CD4-positive, CD25-positive, alpha-beta regulatory T cell (primary cell): ENCODE measurements around the gene NDUFS8. TPM values are rescaled to one million over a fixed set of nuclear protein-coding genes. Genes with fewer than 3 reads are reported as not detected.

Source experiments
- ATAC-seq, 2 donors: fragments of 150-1000 bp; cut with Tn5 transposase; one replicate each; pipeline ENCODE4 v1.10.0; 2021; ENCODE audit warnings: low read depth in 2 of 2, moderate number of reproducible peaks in 2 of 2, moderate library complexity in 1 of 2
- DNase-seq, 3 donors: peaks; one replicate each; pipeline versions ENCODE4 v3.0.0 to v3.0.0-alpha.2; 2012 to 2022; ENCODE audit warnings: mixed read lengths in 1 of 3
- H3K27ac ChIP-seq: one replicate; pipeline ENCODE4 v1.7.0; 2013; ENCODE audit warnings: mild to moderate bottlenecking, low read length; ENCODE audit not compliant: insufficient read depth, poor library complexity, severe bottlenecking
- H3K27me3 ChIP-seq: one replicate; pipeline ENCODE4 v1.7.0; 2013; ENCODE audit warnings: low read length; ENCODE audit not compliant: control insufficient read depth, insufficient read depth
- H3K36me3 ChIP-seq: one replicate; pipeline ENCODE4 v1.7.0; 2013; ENCODE audit warnings: mild to moderate bottlenecking, low read length, moderate library complexity; ENCODE audit not compliant: control insufficient read depth, insufficient read depth
- H3K4me1 ChIP-seq: 2 replicates; pipeline ENCODE4 v1.7.0; 2013; ENCODE audit warnings: mild to moderate bottlenecking, low read length; ENCODE audit not compliant: insufficient read depth, control insufficient read depth, poor library complexity, severe bottlenecking
- H3K4me3 ChIP-seq: one replicate; pipeline ENCODE4 v1.7.0; 2013; ENCODE audit warnings: low read depth, mild to moderate bottlenecking, low read length, moderate library complexity
- H3K9me3 ChIP-seq, 2 experiments: 1 replicate in 1 of 2; 2 replicates in 1 of 2; pipeline ENCODE4 v1.7.0; 2013; ENCODE audit warnings: low read length in 2 of 2, mild to moderate bottlenecking in 1 of 2, moderate library complexity in 1 of 2; ENCODE audit not compliant: control insufficient read depth in 2 of 2
- H3K27ac Mint-ChIP-seq, 3 donors: one replicate each; pipeline ENCODE4 v1.8.0; 2020 to 2022; ENCODE audit warnings: mild to moderate bottlenecking in 3 of 3, mixed read lengths in 3 of 3, moderate library complexity in 2 of 3
- H3K27me3 Mint-ChIP-seq: one replicate; pipeline ENCODE4 v1.8.0; 2022; ENCODE audit warnings: mild to moderate bottlenecking, mixed read lengths
- H3K36me3 Mint-ChIP-seq: one replicate; pipeline ENCODE4 v1.8.0; 2020; ENCODE audit warnings: mixed read lengths
- H3K4me1 Mint-ChIP-seq, 4 donors: one replicate each; pipeline ENCODE4 v1.8.0; 2020 to 2022; ENCODE audit warnings: mixed read lengths in 4 of 4, mild to moderate bottlenecking in 1 of 4
- H3K4me3 Mint-ChIP-seq, 4 donors: one replicate each; pipeline ENCODE4 v1.8.0; 2020 to 2022; ENCODE audit warnings: mild to moderate bottlenecking in 4 of 4, mixed read lengths in 4 of 4, moderate library complexity in 3 of 4
- H3K9me3 Mint-ChIP-seq, 7 donors: one replicate each; pipeline ENCODE4 v1.8.0; 2020 to 2022; ENCODE audit warnings: mixed read lengths in 7 of 7, mild to moderate bottlenecking in 3 of 7, moderate library complexity in 2 of 7
- polyA plus RNA-seq, 4 donors: library from polyadenylated mRNA; unstranded; fragments of 300-500 nt; fragmentation: Illumina TruSeq; gene quantifications; one replicate each; pipeline ENCODE4 v1.2.3, GENCODE V29; 2021
- total RNA-seq: library from RNA; stranded (reverse); gene quantifications from one replicate; pipeline ENCODE4 v1.2.3, GENCODE V29; 2022

The NDUFS8 gene
- total and polyA plus RNA-seq, 5 donors from 2014 or later = 66.6 to 166 (median 145) TPM

DNA sequence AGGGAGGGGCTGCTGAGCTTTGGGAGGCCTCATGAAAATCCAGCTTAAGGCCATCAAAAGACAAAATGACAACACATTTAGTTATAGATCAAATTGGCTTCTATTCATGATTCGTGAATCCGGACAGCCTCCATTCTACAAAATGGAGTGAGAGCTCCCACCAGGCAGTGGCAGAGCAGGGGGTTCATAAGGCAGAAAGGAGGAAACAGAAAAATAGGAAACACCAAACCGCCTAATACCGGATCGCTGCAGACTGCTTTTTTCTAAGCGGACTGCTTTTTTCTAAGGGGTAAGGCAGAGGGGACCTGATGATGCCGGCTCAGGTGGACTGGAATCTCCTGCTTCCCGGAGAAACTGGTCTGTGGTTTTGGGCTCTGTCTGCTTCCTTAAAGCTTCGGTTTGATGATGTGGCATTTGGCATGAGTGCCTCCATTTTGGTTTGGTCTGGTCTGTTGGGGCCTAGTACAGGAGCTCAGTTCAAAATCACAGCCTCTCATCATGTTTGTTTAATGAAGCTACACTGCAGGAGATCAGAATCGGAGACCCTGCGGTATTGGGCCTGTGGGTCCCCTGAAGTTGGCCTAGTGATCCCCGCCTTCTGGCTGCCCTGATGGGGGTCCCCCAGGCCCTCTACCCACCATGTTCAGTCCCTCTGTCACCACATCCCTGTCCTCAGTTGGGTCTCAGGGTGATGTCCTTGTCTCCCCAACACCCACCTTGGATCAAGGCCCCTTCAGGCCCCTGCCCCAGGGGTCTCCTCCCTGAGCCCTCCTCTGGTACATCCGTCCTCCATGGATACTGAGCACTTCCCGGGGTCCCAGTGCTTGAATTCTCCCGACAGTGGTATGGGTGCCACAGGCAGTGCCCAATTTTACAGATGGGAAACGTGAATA, 19.2 kb upstream of the NDUFS8 start:
- Histone ChIP-seq H3K4me1 (no peaks in the 10 kb centered on the region), H3K27ac (no peak overlapping the region)
- no peak for ATAC-seq

DNA sequence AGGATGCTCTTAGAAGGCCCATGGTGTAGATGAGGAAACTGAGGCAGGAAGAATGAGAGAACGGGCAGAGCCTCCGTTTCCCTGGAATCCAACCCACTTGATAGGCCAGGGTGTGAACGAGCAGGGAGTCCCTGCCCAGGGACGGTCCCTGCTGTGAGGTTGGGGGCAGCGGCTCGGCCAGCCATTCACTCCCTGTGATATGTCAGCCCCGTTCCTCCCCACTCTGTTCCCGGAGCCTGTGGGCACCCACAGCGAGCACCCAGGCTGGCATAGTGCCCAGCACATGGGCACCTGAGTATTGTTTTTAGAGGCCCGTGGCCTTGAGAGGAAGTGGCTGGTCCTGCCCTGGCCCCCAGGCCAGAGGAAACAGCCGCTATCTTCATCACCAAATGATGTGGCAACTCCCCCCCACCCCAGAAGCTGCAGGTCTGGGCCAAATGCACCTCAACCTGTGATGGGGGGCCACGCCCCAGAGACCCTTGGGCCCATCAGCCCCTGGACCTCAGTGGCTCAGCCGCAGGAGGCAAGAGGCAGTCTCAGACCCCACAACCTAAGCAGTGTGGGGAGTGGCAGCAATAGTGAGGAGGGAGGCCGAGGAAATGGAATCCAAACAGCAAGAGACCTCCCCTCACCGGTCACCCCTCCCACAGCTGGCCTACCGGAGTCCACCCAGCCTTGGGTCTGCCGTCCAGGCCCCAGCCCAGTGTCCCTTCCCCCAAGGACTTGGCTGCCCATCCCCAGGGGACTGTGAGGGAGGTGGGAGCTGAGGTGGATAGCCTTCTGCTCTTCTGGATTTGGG, 18.2 kb upstream of the NDUFS8 start:
- Histone ChIP-seq H3K9me3 (no peaks in the 10 kb centered on the region), H3K4me1 (no peaks in the 10 kb centered on the region), H3K36me3 (no peaks in the 10 kb centered on the region), H3K27ac (no peak overlapping the region), H3K4me3 (no peak overlapping the region), H3K27me3 (no peaks in the 10 kb centered on the region)
- H3K27ac Mint-ChIP-seq = no peak overlapping the region
- no peak overlapping the region for H3K4me3 Mint-ChIP-seq
- ATAC-seq (no peak), DNase-seq (no peak)
- peaks cover 0 to 1% (median 0%) of the 10 kb centered on the region in 7 donors for H3K9me3 Mint-ChIP-seq
- peaks cover 0 to 4% (median 0%) of the 10 kb centered on the region in 4 donors for H3K4me1 Mint-ChIP-seq
- H3K27me3 Mint-ChIP-seq = peaks cover 5% of the 10 kb centered on the region
- H3K36me3 Mint-ChIP-seq = no peaks in the 10 kb centered on the region

More for the DNA sequence above, 19.2 kb upstream of the NDUFS8 start:
- H3K27me3 ChIP-seq = no peaks in the 10 kb centered on the region
- H3K9me3 ChIP-seq = no peaks in the 10 kb centered on the region
- Mint-ChIP-seq H3K36me3 (no peaks in the 10 kb centered on the region), H3K4me3 (no peak overlapping the region), H3K27me3 (peaks cover 5% of the 10 kb centered on the region), H3K9me3 (peaks cover 0 to 1% (median 0%) of the 10 kb centered on the region in 7 donors), H3K27ac (no peak overlapping the region), H3K4me1 (peaks cover 0 to 4% (median 0%) of the 10 kb centered on the region in 4 donors)
- DNase-seq = no peak
- no peak overlapping the region for H3K4me3 ChIP-seq
- H3K36me3 ChIP-seq = no peaks in the 10 kb centered on the region

DNA sequence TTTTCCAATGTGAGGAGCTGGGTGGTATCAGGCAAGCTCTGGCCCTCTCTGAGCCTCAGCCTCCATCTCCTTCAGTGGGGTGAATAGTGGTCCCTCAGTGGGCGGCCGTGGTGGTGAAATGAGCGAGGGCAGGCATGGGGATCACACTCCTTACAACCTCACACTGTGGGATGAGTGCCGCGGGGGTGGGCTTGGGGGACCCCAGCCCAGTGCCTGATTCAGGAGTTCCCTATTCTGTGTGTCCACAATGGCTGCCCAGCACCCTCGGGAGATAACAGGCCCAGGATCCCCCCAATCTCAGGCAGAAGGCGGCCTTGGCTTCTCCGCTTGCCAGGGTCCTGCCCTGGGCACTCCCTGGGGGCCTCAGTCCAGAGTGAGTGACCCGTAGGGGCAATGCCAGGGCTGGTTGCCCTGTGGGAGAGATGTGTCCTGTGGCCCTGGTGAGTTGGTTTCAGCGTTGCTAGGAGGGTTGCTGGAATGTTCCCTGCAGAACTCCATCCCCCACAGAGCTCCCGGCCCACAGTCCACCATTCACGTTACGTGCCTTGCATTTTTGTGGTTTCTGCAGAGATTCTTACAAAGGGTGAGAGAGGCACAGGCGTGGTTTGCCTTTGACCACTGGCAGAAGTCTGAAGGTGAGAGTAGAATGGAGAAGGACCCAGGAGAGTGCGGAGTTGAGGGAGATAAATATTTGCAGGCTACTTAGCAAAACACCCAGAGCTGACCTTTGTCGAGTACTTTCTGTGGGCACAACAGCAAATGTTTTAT, 17.5 kb upstream of the NDUFS8 start:
- Histone ChIP-seq H3K27me3 (no peaks in the 10 kb centered on the region), H3K27ac (no peak overlapping the region), H3K4me3 (no peak overlapping the region), H3K9me3 (no peaks in the 10 kb centered on the region), H3K36me3 (no peaks in the 10 kb centered on the region), H3K4me1 (no peaks in the 10 kb centered on the region)
- Mint-ChIP-seq H3K27ac (peak overlapping the region in 1 of 3 donors; percentile 66), H3K4me1 (peaks cover 0 to 4% (median 0%) of the 10 kb centered on the region in 4 donors), H3K4me3 (no peak overlapping the region), H3K27me3 (peaks cover 5% of the 10 kb centered on the region), H3K36me3 (no peaks in the 10 kb centered on the region), H3K9me3 (peaks cover 0 to 1% (median 0%) of the 10 kb centered on the region in 7 donors)
- ATAC-seq (no peak), DNase-seq (no peak)

DNA sequence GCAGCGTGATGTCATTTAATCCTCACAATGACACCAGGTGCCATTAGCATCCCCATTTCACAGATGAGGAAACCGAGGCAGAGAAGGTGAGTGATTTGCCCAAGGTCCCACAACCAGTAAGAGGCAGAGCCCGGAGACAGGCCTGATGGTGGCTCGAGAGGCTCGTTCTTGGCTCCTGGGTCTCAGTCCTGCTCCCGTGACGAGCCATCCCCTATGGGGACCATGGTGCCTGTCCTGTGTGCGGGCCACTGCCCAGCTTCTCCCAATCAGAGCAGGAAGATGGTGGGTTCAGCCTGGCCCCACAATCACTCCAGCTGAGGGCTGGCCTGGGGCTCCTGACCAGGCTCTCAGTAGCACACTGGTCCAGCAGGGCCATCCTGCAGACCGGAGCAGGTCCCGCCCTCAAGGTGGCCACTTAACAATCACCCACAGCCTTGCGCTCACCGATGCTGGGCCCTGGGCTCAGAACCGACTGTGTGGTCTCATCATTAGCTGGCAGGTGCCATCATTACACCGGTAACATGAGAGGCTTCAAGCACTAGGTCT, 16.8 kb upstream of the NDUFS8 start:
- Mint-ChIP-seq H3K4me1 (peaks cover 0 to 4% (median 0%) of the 10 kb centered on the region in 4 donors), H3K27ac (no peak overlapping the region), H3K36me3 (no peaks in the 10 kb centered on the region), H3K27me3 (peaks cover 5% of the 10 kb centered on the region), H3K4me3 (no peak overlapping the region), H3K9me3 (peaks cover 0 to 1% (median 0%) of the 10 kb centered on the region in 7 donors)
- no peak overlapping the region for H3K27ac ChIP-seq
- ATAC-seq (no peak), DNase-seq (no peak)
- H3K27me3 ChIP-seq = no peaks in the 10 kb centered on the region
- H3K4me1 ChIP-seq = no peaks in the 10 kb centered on the region
- H3K9me3 ChIP-seq = no peaks in the 10 kb centered on the region
- H3K36me3 ChIP-seq = no peaks in the 10 kb centered on the region
- no peak overlapping the region for H3K4me3 ChIP-seq

DNA sequence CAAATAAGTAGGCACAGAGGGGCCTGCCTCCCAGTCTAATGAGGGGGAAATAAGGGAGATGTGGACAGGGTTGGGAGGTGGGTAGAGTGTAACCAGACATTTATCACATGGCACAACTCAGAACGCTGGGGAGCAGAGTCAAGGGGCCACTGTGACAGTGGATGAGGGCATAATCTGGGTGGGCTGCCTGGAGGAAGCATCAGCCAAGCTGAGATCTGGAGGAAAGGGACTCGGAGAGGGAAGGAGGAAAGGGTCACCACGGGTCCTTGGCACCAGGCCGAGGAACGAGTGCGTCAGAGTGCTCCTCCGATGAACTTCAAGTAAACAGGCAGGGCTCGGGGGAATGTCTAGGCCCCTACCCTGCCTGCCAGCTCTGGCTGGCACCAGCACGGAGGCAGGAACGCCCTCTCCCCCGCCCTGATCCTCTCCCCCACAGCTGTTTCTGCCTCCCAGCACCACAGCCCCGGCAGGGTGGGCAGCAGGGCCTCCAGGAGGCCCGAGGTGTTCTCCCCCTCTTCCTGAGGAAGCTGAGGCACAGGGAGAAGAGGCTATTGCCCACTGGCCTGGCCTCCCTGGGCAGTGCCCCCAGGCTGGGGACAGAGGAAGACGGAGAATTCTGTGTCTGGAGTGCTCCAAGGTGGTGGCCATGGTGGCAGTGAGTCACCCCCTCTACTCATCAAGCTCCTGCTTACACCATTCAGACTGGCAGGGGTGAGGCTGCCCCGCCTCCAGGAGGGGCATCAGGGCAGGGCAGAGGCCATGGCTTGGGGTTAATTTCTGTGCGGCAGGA, 16.1 kb upstream of the NDUFS8 start:
- H3K9me3 Mint-ChIP-seq = peaks cover 0 to 1% (median 0%) of the 10 kb centered on the region in 7 donors
- H3K27me3 Mint-ChIP-seq = peaks cover 3% of the 10 kb centered on the region
- Histone ChIP-seq H3K4me3 (no peak overlapping the region), H3K27me3 (no peaks in the 10 kb centered on the region), H3K4me1 (no peaks in the 10 kb centered on the region), H3K36me3 (no peaks in the 10 kb centered on the region), H3K27ac (no peak overlapping the region), H3K9me3 (no peaks in the 10 kb centered on the region)
- H3K4me1 Mint-ChIP-seq = peaks cover 0 to 2% (median 0%) of the 10 kb centered on the region in 4 donors
- H3K36me3 Mint-ChIP-seq = no peaks in the 10 kb centered on the region
- no peak for DNase-seq
- no peak overlapping the region for H3K27ac Mint-ChIP-seq
- peak in 1 of 2 donors; percentile 29 for ATAC-seq
- H3K4me3 Mint-ChIP-seq = no peak overlapping the region

DNA sequence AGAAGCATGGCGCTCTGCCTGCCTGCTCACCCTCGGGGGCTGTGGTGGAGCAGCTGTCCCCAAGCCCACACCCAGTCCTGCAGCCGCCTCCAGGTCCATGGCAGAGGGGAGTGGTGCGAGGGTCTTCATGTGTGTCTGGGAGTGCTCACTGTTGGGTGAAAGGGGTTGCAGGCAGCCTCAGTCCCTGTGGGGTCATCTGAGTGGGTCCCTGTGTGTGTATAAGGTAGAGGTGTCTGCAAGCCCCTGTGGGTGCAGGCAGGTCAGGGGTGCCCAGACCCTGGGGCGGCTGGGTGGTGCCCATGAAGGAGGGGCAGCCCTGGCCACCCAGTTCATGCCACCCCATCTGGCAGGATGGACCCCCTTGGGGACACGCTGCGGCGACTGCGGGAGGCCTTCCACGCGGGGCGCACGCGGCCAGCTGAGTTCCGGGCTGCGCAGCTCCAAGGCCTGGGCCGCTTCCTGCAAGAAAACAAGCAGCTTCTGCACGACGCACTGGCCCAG, 15.5 kb upstream of the NDUFS8 start:
- ATAC-seq (no peak), DNase-seq (no peak)
- no peaks in the 10 kb centered on the region for H3K36me3 Mint-ChIP-seq
- H3K27me3 Mint-ChIP-seq = no peaks in the 10 kb centered on the region
- H3K27ac Mint-ChIP-seq = no peak overlapping the region
- no peaks in the 10 kb centered on the region for H3K9me3 ChIP-seq
- H3K27ac ChIP-seq = no peak overlapping the region
- H3K4me1 ChIP-seq = no peaks in the 10 kb centered on the region
- H3K4me1 Mint-ChIP-seq = no peaks in the 10 kb centered on the region
- H3K9me3 Mint-ChIP-seq = peaks cover 0 to 1% (median 0%) of the 10 kb centered on the region in 7 donors
- H3K4me3 ChIP-seq = no peak overlapping the region
- no peak overlapping the region for H3K4me3 Mint-ChIP-seq
- H3K27me3 ChIP-seq = no peaks in the 10 kb centered on the region
- H3K36me3 ChIP-seq = no peaks in the 10 kb centered on the region
